Stimulated activated CD8-positive, alpha-beta memory T cell treated with anti-CD3 and anti-CD28 coated beads, Interleukin-7, amount 100 ng/mL, for 48 hours (primary cell): ENCODE data around the gene CA4.
A peak's percentile ranks its signal among the peaks of the same experiment; 100 is the strongest.

ENCODE experiments used
- DNase-seq, 2 donors: peaks; one replicate each; pipeline ENCODE4 v3.0.0-alpha.2; 2020; ENCODE audit warnings: low read depth in 1 of 2; ENCODE audit errors: extremely low read depth in 1 of 2

CA4 gene

GRCh38 chr17:60154616-60155426 lies 5.0 kb downstream of the CA4 start:
- no peak for DNase-seq

- DNase-seq, result no peak
Measured at GRCh38 chr17:60155427-60155814, 5.6 kb downstream of the CA4 start.

GRCh38 chr17:60155815-60156214 lies 6.0 kb downstream of the CA4 start:
- no peak for DNase-seq

- no peak for DNase-seq
Measured at GRCh38 chr17:60156746-60157145, 7.0 kb downstream of the CA4 start.

- no peak for DNase-seq
Measured at GRCh38 chr17:60157487-60158040, 7.8 kb downstream of the CA4 start.

- no peak for DNase-seq
Measured at GRCh38 chr17:60158751-60159478, 9.1 kb downstream of the CA4 start.

GRCh38 chr17:60159479-60159866 lies 9.7 kb downstream of the CA4 start:
- no peak for DNase-seq

- DNase-seq, result no peak
Measured at GRCh38 chr17:60160829-60161501, 11.2 kb downstream of the CA4 start.

GRCh38 chr17:60161598-60162330 lies 12.0 kb downstream of the CA4 start:
- no peak for DNase-seq

- no peak for DNase-seq
Measured at GRCh38 chr17:60163108-60163784, 13.5 kb downstream of the CA4 start.

- DNase-seq, result no peak
Measured at GRCh38 chr17:60164164-60164563, 14.4 kb downstream of the CA4 start.

- no peak for DNase-seq
Measured at GRCh38 chr17:60164697-60165096, 14.9 kb downstream of the CA4 start.

GRCh38 chr17:60165223-60165622 lies 15.4 kb downstream of the CA4 start:
- DNase-seq, result no peak

- DNase-seq, result peak in 1 of 2 donors; percentile 14
Measured at GRCh38 chr17:60165971-60166370, 16.2 kb downstream of the CA4 start.

GRCh38 chr17:60167065-60167741 lies 17.4 kb downstream of the CA4 start:
- DNase-seq, result no peak

GRCh38 chr17:60168654-60169053 lies 18.9 kb downstream of the CA4 start:
- no peak for DNase-seq

GRCh38 chr17:60169921-60170817 lies 20.4 kb downstream of the CA4 start:
- no peak for DNase-seq

- DNase-seq, result no peak
Measured at GRCh38 chr17:60170835-60171752, 21.3 kb downstream of the CA4 start.
